Stimulated activated memory B cell treated with anti-CD40 and anti-IgM and Interleukin-4, amounts not matched to agents 10 μg/mL and 1 μg/mL and 100 μg/mL, for 72 hours (primary cell): ENCODE results near the gene SNX20.

Source experiments
- ATAC-seq: fragments of 150-1000 bp; cut with Tn5 transposase; 2 replicates; pipeline ENCODE4 v1.10.0; 2021
- H3K27ac Mint-ChIP-seq: one replicate; pipeline ENCODE4 v1.8.0; 2022; ENCODE audit warnings: mild to moderate bottlenecking, mixed read lengths
- H3K27me3 Mint-ChIP-seq: one replicate; pipeline ENCODE4 v1.8.0; 2022; ENCODE audit warnings: mixed read lengths
- H3K36me3 Mint-ChIP-seq: one replicate; pipeline ENCODE4 v1.8.0; 2022; ENCODE audit warnings: mixed read lengths
- H3K4me1 Mint-ChIP-seq: one replicate; pipeline ENCODE4 v1.8.0; 2022; ENCODE audit warnings: mixed read lengths
- H3K4me3 Mint-ChIP-seq: one replicate; pipeline ENCODE4 v1.8.0; 2022; ENCODE audit warnings: mild to moderate bottlenecking, moderate library complexity, mixed read lengths
- H3K9me3 Mint-ChIP-seq: one replicate; pipeline ENCODE4 v1.8.0; 2022; ENCODE audit warnings: mixed read lengths

Gene SNX20

GRCh38 chr16:50640919-50641817, 39.9 kb downstream of the SNX20 start:
- Mint-ChIP-seq H3K9me3 (no peaks in the 10 kb centered on the region), H3K4me1 (no peaks in the 10 kb centered on the region), H3K4me3 (no peak overlapping the region), H3K27me3 (peaks cover 28% of the 10 kb centered on the region), H3K36me3 (no peaks in the 10 kb centered on the region), H3K27ac (no peak overlapping the region)
- ATAC-seq = no peak

- no peak for ATAC-seq
- H3K27ac Mint-ChIP-seq = no peak overlapping the region
- H3K4me3 Mint-ChIP-seq = no peak overlapping the region
- no peaks in the 10 kb centered on the region for H3K9me3 Mint-ChIP-seq
- H3K36me3 Mint-ChIP-seq = no peaks in the 10 kb centered on the region
- H3K27me3 Mint-ChIP-seq = peaks cover 28% of the 10 kb centered on the region
- H3K4me1 Mint-ChIP-seq = no peaks in the 10 kb centered on the region
These were observed 40.7 kb downstream of the SNX20 start for GRCh38 chr16:50640391-50640790.

- no peaks in the 10 kb centered on the region for H3K9me3 Mint-ChIP-seq
- no peak for ATAC-seq
- no peaks in the 10 kb centered on the region for H3K36me3 Mint-ChIP-seq
- H3K4me3 Mint-ChIP-seq = no peak overlapping the region
- H3K27me3 Mint-ChIP-seq = peaks cover 28% of the 10 kb centered on the region
- H3K27ac Mint-ChIP-seq = no peak overlapping the region
- H3K4me1 Mint-ChIP-seq = no peaks in the 10 kb centered on the region
These were observed 42.1 kb downstream of the SNX20 start for GRCh38 chr16:50638816-50639670.

GRCh38 chr16:50637716-50638602, 43.2 kb downstream of the SNX20 start:
- H3K36me3 Mint-ChIP-seq = no peaks in the 10 kb centered on the region
- ATAC-seq = no peak
- peaks cover 28% of the 10 kb centered on the region for H3K27me3 Mint-ChIP-seq
- no peaks in the 10 kb centered on the region for H3K9me3 Mint-ChIP-seq
- H3K4me1 Mint-ChIP-seq = no peaks in the 10 kb centered on the region
- no peak overlapping the region for H3K27ac Mint-ChIP-seq
- no peak overlapping the region for H3K4me3 Mint-ChIP-seq

- Mint-ChIP-seq H3K27me3 (peaks cover 28% of the 10 kb centered on the region), H3K27ac (no peak overlapping the region), H3K4me1 (no peaks in the 10 kb centered on the region), H3K36me3 (no peaks in the 10 kb centered on the region), H3K4me3 (no peak overlapping the region), H3K9me3 (no peaks in the 10 kb centered on the region)
- ATAC-seq = no peak
These were observed 44.2 kb downstream of the SNX20 start for GRCh38 chr16:50636753-50637374.

GRCh38 chr16:50635505-50636392, 45.4 kb downstream of the SNX20 start:
- Mint-ChIP-seq H3K9me3 (no peaks in the 10 kb centered on the region), H3K4me1 (no peaks in the 10 kb centered on the region), H3K36me3 (no peaks in the 10 kb centered on the region), H3K4me3 (no peak overlapping the region), H3K27ac (no peak overlapping the region), H3K27me3 (peaks cover 21% of the 10 kb centered on the region)
- ATAC-seq = peak; percentile 32

- Mint-ChIP-seq H3K4me1 (no peaks in the 10 kb centered on the region), H3K9me3 (no peaks in the 10 kb centered on the region), H3K36me3 (no peaks in the 10 kb centered on the region), H3K27me3 (peaks cover 13% of the 10 kb centered on the region), H3K27ac (no peak overlapping the region), H3K4me3 (no peak overlapping the region)
- ATAC-seq = no peak
These were observed 46.2 kb downstream of the SNX20 start for GRCh38 chr16:50634947-50635346.

GRCh38 chr16:50634090-50634489, 47.0 kb downstream of the SNX20 start:
- peaks cover 4% of the 10 kb centered on the region for H3K27me3 Mint-ChIP-seq

GRCh38 chr16:50632927-50633800, 47.9 kb downstream of the SNX20 start:
- ATAC-seq = no peak

More at GRCh38 chr16:50634090-50634489, 47.0 kb downstream of the SNX20 start:
- no peak for ATAC-seq
- Mint-ChIP-seq H3K4me3 (no peak overlapping the region), H3K4me1 (no peaks in the 10 kb centered on the region), H3K36me3 (no peaks in the 10 kb centered on the region), H3K27ac (no peak overlapping the region), H3K9me3 (no peaks in the 10 kb centered on the region)

GRCh38 chr16:50631985-50632576, 49.0 kb downstream of the SNX20 start:
- Mint-ChIP-seq H3K4me1 (peaks cover 8% of the 10 kb centered on the region), H3K27me3 (no peaks in the 10 kb centered on the region), H3K9me3 (no peaks in the 10 kb centered on the region), H3K4me3 (no peak overlapping the region), H3K36me3 (no peaks in the 10 kb centered on the region), H3K27ac (no peak overlapping the region)
- no peak for ATAC-seq

More at GRCh38 chr16:50632927-50633800, 47.9 kb downstream of the SNX20 start:
- Mint-ChIP-seq H3K4me3 (no peak overlapping the region), H3K27me3 (no peaks in the 10 kb centered on the region), H3K4me1 (no peaks in the 10 kb centered on the region), H3K36me3 (no peaks in the 10 kb centered on the region), H3K9me3 (no peaks in the 10 kb centered on the region), H3K27ac (no peak overlapping the region)

- H3K27ac Mint-ChIP-seq = no peak overlapping the region
- H3K27me3 Mint-ChIP-seq = no peaks in the 10 kb centered on the region
- no peak overlapping the region for H3K4me3 Mint-ChIP-seq
- H3K9me3 Mint-ChIP-seq = no peaks in the 10 kb centered on the region
- no peaks in the 10 kb centered on the region for H3K36me3 Mint-ChIP-seq
- no peak for ATAC-seq
- H3K4me1 Mint-ChIP-seq = peaks cover 15% of the 10 kb centered on the region
These were observed 49.7 kb downstream of the SNX20 start for GRCh38 chr16:50631249-50631984.

- Mint-ChIP-seq H3K36me3 (no peaks in the 10 kb centered on the region), H3K27ac (no peak overlapping the region), H3K4me1 (peaks cover 20% of the 10 kb centered on the region), H3K4me3 (no peak overlapping the region), H3K9me3 (no peaks in the 10 kb centered on the region), H3K27me3 (no peaks in the 10 kb centered on the region)
- ATAC-seq = no peak
These were observed 50.6 kb downstream of the SNX20 start for GRCh38 chr16:50630394-50631020.
